Thyroid gland (tissue), 4 donors: ENCODE measurements around the gene SCIN.

ENCODE experiments used
- POLR2A ChIP-seq, 2 donors: fragments of 450-650 bp; IDR thresholded peaks; one replicate each; pipeline ENCODE4 v1.6.1; 2017; ENCODE audit warnings: antibody characterized with exemption in 2 of 2, mild to moderate bottlenecking in 2 of 2, moderate library complexity in 1 of 2
- TF ChIP-seq, protein P1 (sequence below), 6 experiments: fragments of 200-600 bp in 3 of 6; fragments of 450-650 bp in 3 of 6; sonication (generic) in 3 of 6; IDR thresholded peaks; one replicate each; pipeline ENCODE4 v1.5.1; 2016 to 2019; ENCODE audit warnings: antibody characterized with exemption in 6 of 6, mild to moderate bottlenecking in 2 of 6, inconsistent platforms in 1 of 6, moderate library complexity in 1 of 6

DNA sequence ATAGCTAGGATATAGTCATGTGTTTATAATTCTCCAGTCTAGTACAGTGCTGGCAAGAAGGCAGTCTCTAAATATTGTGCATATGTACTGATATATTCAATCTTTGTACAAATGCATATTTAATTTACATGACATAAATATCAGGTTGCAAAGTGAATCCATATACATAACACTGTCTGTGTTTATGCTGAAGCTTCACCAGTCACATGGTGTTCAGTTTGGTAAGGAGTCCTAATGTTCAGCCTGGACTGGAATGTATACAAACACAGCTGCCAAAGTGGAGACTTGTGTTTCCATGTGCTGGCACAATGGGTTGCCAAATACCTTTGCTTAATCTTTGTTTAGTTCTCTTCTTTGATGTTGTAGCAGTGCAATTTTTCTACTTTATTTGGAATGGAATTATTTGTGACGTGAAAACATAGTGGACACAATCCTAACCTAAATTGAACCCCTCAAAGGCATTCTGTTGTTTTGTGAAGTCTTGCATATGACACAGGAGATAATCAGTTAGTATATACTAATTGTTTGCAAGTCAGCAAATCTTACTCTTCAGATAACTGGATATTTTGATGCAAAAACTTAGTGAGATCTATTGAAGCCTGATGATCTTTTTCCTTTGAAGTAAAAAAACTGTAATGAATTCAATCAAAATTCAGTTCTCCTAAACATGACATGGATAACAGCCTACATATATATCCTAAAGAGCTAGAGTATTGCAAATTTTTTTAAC, 99.6 kb downstream of the SCIN start:
- TF ChIP-seq, protein P1, sequence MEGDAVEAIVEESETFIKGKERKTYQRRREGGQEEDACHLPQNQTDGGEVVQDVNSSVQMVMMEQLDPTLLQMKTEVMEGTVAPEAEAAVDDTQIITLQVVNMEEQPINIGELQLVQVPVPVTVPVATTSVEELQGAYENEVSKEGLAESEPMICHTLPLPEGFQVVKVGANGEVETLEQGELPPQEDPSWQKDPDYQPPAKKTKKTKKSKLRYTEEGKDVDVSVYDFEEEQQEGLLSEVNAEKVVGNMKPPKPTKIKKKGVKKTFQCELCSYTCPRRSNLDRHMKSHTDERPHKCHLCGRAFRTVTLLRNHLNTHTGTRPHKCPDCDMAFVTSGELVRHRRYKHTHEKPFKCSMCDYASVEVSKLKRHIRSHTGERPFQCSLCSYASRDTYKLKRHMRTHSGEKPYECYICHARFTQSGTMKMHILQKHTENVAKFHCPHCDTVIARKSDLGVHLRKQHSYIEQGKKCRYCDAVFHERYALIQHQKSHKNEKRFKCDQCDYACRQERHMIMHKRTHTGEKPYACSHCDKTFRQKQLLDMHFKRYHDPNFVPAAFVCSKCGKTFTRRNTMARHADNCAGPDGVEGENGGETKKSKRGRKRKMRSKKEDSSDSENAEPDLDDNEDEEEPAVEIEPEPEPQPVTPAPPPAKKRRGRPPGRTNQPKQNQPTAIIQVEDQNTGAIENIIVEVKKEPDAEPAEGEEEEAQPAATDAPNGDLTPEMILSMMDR (IDR thresholded peaks at IDR 0.05): no peak
- TF ChIP-seq POLR2A (IDR thresholded peaks at IDR 0.05): no peak
